GM23248 (cell line): Measurements from ENCODE around the gene PC. TPM values are rescaled to one million over a fixed set of nuclear protein-coding genes. Genes with fewer than 3 reads are reported as not detected.

ENCODE experiments used
- DNase-seq: peaks from one replicate; pipeline ENCODE4 v3.0.0-alpha.2; 2015
- H2AFZ ChIP-seq: fragments of 200-600 bp; sonication (generic); 2 replicates; pipeline ENCODE4 v1.6.1; 2016; ENCODE audit warnings: antibody characterized with exemption
- H3F3A ChIP-seq: fragments of 200-600 bp; sonication (generic); 2 replicates; pipeline ENCODE4 v1.6.1; 2016; ENCODE audit warnings: mild to moderate bottlenecking, antibody characterized with exemption, mixed run types; ENCODE audit not compliant: insufficient read depth
- H3K27ac ChIP-seq: fragments of 200-600 bp; sonication (generic); 2 replicates; pipeline ENCODE4 v1.5.1; 2016; ENCODE audit warnings: mild to moderate bottlenecking
- H3K27me3 ChIP-seq: fragments of 200-600 bp; sonication (generic); replicated peaks from 2 replicates; pipeline ENCODE4 v1.6.1; 2016; ENCODE audit warnings: mild to moderate bottlenecking; ENCODE audit not compliant: insufficient read depth
- H3K36me3 ChIP-seq: fragments of 200-600 bp; sonication (generic); 2 replicates; pipeline ENCODE4 v1.6.1; 2016; ENCODE audit warnings: low read depth, mild to moderate bottlenecking
- H3K4me1 ChIP-seq: fragments of 200-600 bp; sonication (generic); 2 replicates; pipeline ENCODE4 v1.6.1; 2016; ENCODE audit warnings: mild to moderate bottlenecking; ENCODE audit not compliant: insufficient read depth
- H3K4me2 ChIP-seq: fragments of 200-600 bp; sonication (generic); one replicate; pipeline ENCODE4 v1.6.1; 2016; ENCODE audit warnings: mild to moderate bottlenecking; ENCODE audit not compliant: unreplicated experiment
- H3K4me3 ChIP-seq: fragments of 200-600 bp; sonication (generic); 2 replicates; pipeline ENCODE4 v1.5.1; 2016; ENCODE audit warnings: mild to moderate bottlenecking
- H3K79me2 ChIP-seq: fragments of 200-600 bp; sonication (generic); 2 replicates; pipeline ENCODE4 v1.6.1; 2016; ENCODE audit warnings: mild to moderate bottlenecking; ENCODE audit not compliant: insufficient read depth
- H3K9ac ChIP-seq: fragments of 200-600 bp; sonication (generic); 2 replicates; pipeline ENCODE4 v1.6.1; 2016; ENCODE audit warnings: mild to moderate bottlenecking
- H3K9me2 ChIP-seq: fragments of 200-600 bp; sonication (generic); 2 replicates; pipeline ENCODE4 v1.6.1; 2016; ENCODE audit warnings: mixed run types, mild to moderate bottlenecking, moderate library complexity; ENCODE audit not compliant: insufficient read depth
- H3K9me3 ChIP-seq: fragments of 200-600 bp; sonication (generic); one replicate; pipeline ENCODE4 v1.6.1; 2017; ENCODE audit warnings: low read depth
- H4K20me1 ChIP-seq: fragments of 200-600 bp; sonication (generic); 2 replicates; pipeline ENCODE4 v1.6.0; 2016; ENCODE audit not compliant: insufficient read depth
- EZH2 ChIP-seq: fragments of 200-600 bp; sonication (generic); IDR thresholded peaks from 2 replicates; pipeline ENCODE4 v1.6.1; 2018; ENCODE audit warnings: antibody characterized with exemption, mild to moderate bottlenecking; ENCODE audit not compliant: insufficient read depth, poor library complexity, severe bottlenecking
- EZH2phosphoT487 ChIP-seq: fragments of 200-600 bp; sonication (generic); IDR thresholded peaks from 2 replicates; pipeline ENCODE4 v1.6.1; 2018; ENCODE audit warnings: antibody characterized with exemption, moderate library complexity, mild to moderate bottlenecking, low read depth; ENCODE audit not compliant: insufficient read depth
- WGBS, 2 experiments: methylation state at CpG; one replicate each; pipeline ENCODE4 v1.1.6; 2015 to 2017; ENCODE audit warnings: low lambda C conversion rate in 2 of 2, low coverage in 1 of 2; ENCODE audit errors: missing lambda C conversion rate in 2 of 2; 5-methylcytosine and 5-hydroxymethylcytosine counted together
- in situ Hi-C: fragments of 300-500 bp; cut with MboI; formaldehyde crosslinking; loops from 2 replicates; pipeline ENCODE4 v1.15.0; 2020
- polyA plus RNA-seq: library from polyadenylated mRNA; unstranded; fragments of >200 nt; fragmentation: Nextera tagmentation; extraction: Ambion mirVana; gene quantifications from 2 replicates; pipeline ENCODE4 v1.2.1, GENCODE V29; 2016
- total RNA-seq: library from RNA; depleted of rRNA; stranded (reverse); fragments of >200 nt; shearing (Covaris generic); gene quantifications from 2 replicates; pipeline ENCODE4 v1.2.3, GENCODE V29; 2014

The PC gene
- total and polyA plus RNA-seq, 2 experiments from 2014 or later = 16.4 to 16.6 TPM

GRCh38 chr11:66870616-66871520, 87.3 kb downstream of the PC start:
- no peak overlapping the region for H3K27ac ChIP-seq
- 91 to 92% methylated on average over 38 to 39 of the region's 39 CpGs for WGBS, 2 experiments
- no peaks in the 10 kb centered on the region for H3K27me3 ChIP-seq
- no peaks in the 10 kb centered on the region for H3K79me2 ChIP-seq
- H4K20me1 ChIP-seq = no peaks in the 10 kb centered on the region
- H3K9ac ChIP-seq = no peak overlapping the region
- in situ Hi-C loops = no loop called here
- no peak overlapping the region for H3K4me2 ChIP-seq
- H2AFZ ChIP-seq = no peak overlapping the region
- no peaks in the 10 kb centered on the region for H3K9me2 ChIP-seq
- H3K9me3 ChIP-seq = no peaks in the 10 kb centered on the region
- no peak overlapping the region for H3K4me3 ChIP-seq
- DNase-seq = no peak
- no peaks in the 10 kb centered on the region for H3K36me3 ChIP-seq
- TF ChIP-seq EZH2 (no peak), EZH2phosphoT487 (no peak)
- H3K4me1 ChIP-seq = no peaks in the 10 kb centered on the region
- no peaks in the 10 kb centered on the region for H3F3A ChIP-seq

- no peaks in the 10 kb centered on the region for H4K20me1 ChIP-seq
- H2AFZ ChIP-seq = no peak overlapping the region
- 95 to 96% methylated on average over 15 of the region's 16 CpGs for WGBS, 2 experiments
- H3K9me2 ChIP-seq = no peaks in the 10 kb centered on the region
- no peaks in the 10 kb centered on the region for H3K36me3 ChIP-seq
- no peak for TF ChIP-seq EZH2
- no peak for TF ChIP-seq EZH2phosphoT487
- no peak overlapping the region for H3K9ac ChIP-seq
- no peak for DNase-seq
- H3K27ac ChIP-seq = no peak overlapping the region
- H3K9me3 ChIP-seq = no peaks in the 10 kb centered on the region
- no peak overlapping the region for H3K4me3 ChIP-seq
- H3K27me3 ChIP-seq = no peaks in the 10 kb centered on the region
- no peaks in the 10 kb centered on the region for H3F3A ChIP-seq
- H3K79me2 ChIP-seq = no peaks in the 10 kb centered on the region
- no peaks in the 10 kb centered on the region for H3K4me1 ChIP-seq
- in situ Hi-C loops = no loop called here
- H3K4me2 ChIP-seq = no peak overlapping the region
Observed at GRCh38 chr11:66870131-66870530, 88.1 kb downstream of the PC start.

GRCh38 chr11:66869567-66869870, 88.7 kb downstream of the PC start:
- no peak overlapping the region for H3K4me2 ChIP-seq
- no peaks in the 10 kb centered on the region for H3K79me2 ChIP-seq
- TF ChIP-seq EZH2 (no peak), EZH2phosphoT487 (no peak)
- in situ Hi-C loops = no loop called here
- H3K4me3 ChIP-seq = no peak overlapping the region
- no peak overlapping the region for H3K9ac ChIP-seq
- no peak for DNase-seq
- no peak overlapping the region for H2AFZ ChIP-seq
- WGBS, 2 experiments = 88 to 92% methylated on average over 8 to 9 of the region's 9 CpGs
- H3K27me3 ChIP-seq = no peaks in the 10 kb centered on the region
- no peaks in the 10 kb centered on the region for H3K4me1 ChIP-seq
- no peaks in the 10 kb centered on the region for H3K9me3 ChIP-seq
- no peaks in the 10 kb centered on the region for H3F3A ChIP-seq
- H4K20me1 ChIP-seq = no peaks in the 10 kb centered on the region
- H3K27ac ChIP-seq = no peak overlapping the region
- no peaks in the 10 kb centered on the region for H3K36me3 ChIP-seq
- H3K9me2 ChIP-seq = no peaks in the 10 kb centered on the region

GRCh38 chr11:66868726-66869566, 89.2 kb downstream of the PC start:
- H3K4me3 ChIP-seq = no peak overlapping the region
- H3K9me3 ChIP-seq = no peaks in the 10 kb centered on the region
- no peaks in the 10 kb centered on the region for H3K27me3 ChIP-seq
- H3K4me2 ChIP-seq = no peak overlapping the region
- no peaks in the 10 kb centered on the region for H4K20me1 ChIP-seq
- no peaks in the 10 kb centered on the region for H3F3A ChIP-seq
- no peak overlapping the region for H3K27ac ChIP-seq
- WGBS, 2 experiments = 82 to 84% methylated on average over 27 of the region's 27 CpGs
- H3K9ac ChIP-seq = no peak overlapping the region
- no peaks in the 10 kb centered on the region for H3K79me2 ChIP-seq
- in situ Hi-C loops = no loop called here
- no peak for TF ChIP-seq EZH2
- no peak for TF ChIP-seq EZH2phosphoT487
- no peaks in the 10 kb centered on the region for H3K9me2 ChIP-seq
- no peaks in the 10 kb centered on the region for H3K36me3 ChIP-seq
- no peak overlapping the region for H2AFZ ChIP-seq
- no peaks in the 10 kb centered on the region for H3K4me1 ChIP-seq
- DNase-seq = no peak
